HEK293 (cell line): ENCODE results near the gene LRRC15.

Experiments
- ZNF138 ChIP-seq: fragments of 450-650 bp; formaldehyde crosslinking; IDR thresholded peaks from 2 replicates; pipeline ENCODE4 v1.5.1; 2016; ENCODE audit warnings: missing biosample characterization, missing genetic modification characterization, borderline replicate concordance
- ZNF776 ChIP-seq: fragments of 450-650 bp; formaldehyde crosslinking; IDR thresholded peaks from 2 replicates; pipeline ENCODE4 v1.5.0; 2017; ENCODE audit warnings: missing biosample characterization, missing genetic modification characterization, borderline replicate concordance

- TF ChIP-seq ZNF776 (tag by site-specific recombination) (no peak), ZNF138 (tag by site-specific recombination) (no peak)
These were observed 28.3 kb upstream of the LRRC15 start for GRCh38 chr3:194397757-194398312.
